Right ventricle myocardium superior (tissue), 1 donor: ENCODE results near the gene GKN2. TPM values are rescaled to one million over a fixed set of nuclear protein-coding genes. Genes with fewer than 3 reads are reported as not detected.
"Not testable (repeated sequence)": the region's sequence is repeated elsewhere in the genome, so short reads cannot be mapped to it uniquely, and the experiment has no call there.

ENCODE experiments used
- ATAC-seq: fragments of 200-7000 bp; cut with Tn5 transposase; one replicate; pipeline ENCODE4 v1.9.1; 2020; ENCODE audit warnings: mild to moderate bottlenecking; ENCODE audit not compliant: poor library complexity
- DNase-seq: peaks from one replicate; pipeline ENCODE4 v3.0.0-alpha.2; 2020
- intact Hi-C: fragments of 100-400 bp; cut with DNase I; formaldehyde crosslinking; loops from one replicate; pipeline ENCODE4 v1.11.2; 2022
- total RNA-seq: library from RNA; stranded (reverse); fragmentation: NEBNext Ultra II Directional; extraction: Animal tissue kit (Norgen Biotek cat#: 25700); gene quantifications from one replicate; pipeline ENCODE4 v1.2.1, GENCODE V29; 2021
- donor health status: DM: no; HTN: yes; CAD: no; lungs with severe emphysema.

Gene GKN2
- total RNA-seq, 1 donor from 2014 or later, result not detected

DNA sequence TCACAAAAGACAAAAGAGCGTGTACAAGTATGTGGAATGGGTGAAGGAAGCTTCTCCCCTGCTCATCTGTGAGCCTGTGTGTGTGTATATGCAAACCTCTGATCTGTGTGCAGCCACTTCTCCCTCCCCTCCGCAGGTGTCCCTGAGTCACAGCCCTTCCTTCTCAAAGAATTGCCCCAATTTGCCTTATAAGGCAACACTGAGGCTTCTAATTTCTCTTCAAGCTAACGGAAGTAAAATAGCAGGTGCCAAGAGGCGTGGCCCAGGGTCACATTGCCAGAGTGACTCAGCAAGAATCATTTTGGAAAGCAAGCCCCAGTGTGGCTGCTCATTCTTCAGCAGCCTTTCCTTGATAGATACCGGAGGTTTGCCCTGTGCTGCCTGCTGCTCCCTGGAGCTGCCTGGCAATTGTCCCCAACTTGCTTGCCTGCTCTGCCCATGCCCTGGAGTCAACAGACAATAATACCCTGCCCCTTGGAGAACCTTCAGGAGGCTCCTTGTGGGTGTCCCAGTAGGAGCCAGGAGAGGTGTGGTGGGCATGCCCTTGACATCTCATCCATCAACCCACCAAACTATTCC lies 44.2 kb downstream of the GKN2 start:
- peak; percentile 74 for ATAC-seq
- intact Hi-C loops, result no loop called here
- peak; percentile 78 for DNase-seq

DNA sequence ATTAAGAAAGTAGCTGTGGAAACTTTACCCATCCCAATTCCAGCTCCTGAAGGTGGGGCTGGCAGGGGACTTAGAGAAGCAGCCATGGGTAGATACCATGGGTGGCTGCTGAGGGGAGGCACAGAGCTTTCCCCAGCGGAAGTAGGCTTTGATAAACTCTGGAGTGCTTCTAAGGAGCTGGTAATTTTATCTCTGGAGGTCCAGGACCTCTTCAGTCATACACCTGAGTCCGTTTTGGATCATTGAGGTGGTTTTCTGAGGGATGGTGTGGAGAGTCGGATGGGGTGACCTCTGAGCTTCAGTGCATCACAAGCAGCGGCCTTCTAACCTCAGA lies 44.8 kb downstream of the GKN2 start:
- intact Hi-C loops, result no loop called here
- DNase-seq (no peak), ATAC-seq (no peak)

DNA sequence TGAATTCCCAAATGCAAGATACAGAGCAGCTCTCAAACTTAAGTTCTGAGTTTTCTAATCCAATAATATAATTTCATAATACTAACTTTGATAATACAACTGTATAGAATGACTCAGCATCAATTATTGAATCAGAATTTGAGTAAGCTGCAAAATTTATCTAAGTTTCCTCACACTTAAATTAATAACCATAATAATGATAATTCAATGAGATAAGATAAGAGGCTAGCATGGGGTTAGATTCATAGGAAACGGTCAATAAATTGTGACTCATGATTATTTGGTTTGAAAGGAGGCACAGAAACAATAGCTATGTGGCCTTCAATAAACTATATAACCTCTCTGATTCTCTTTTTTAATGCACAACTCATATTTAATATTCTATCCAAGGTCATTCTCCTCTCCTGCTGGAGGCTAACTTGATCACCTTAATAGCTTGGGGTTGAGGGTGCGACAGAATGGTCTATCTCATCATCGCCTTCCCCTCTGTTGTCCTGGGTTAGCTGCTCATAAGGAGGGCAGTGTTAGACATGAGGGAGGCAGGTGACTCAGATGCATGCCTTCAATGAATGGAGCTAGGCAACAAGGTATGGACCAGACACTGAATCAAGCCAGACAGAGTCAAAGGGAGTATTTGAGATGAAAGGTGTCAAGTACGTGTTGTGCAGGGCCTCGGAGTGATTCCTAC lies 45.3 kb downstream of the GKN2 start:
- ATAC-seq, result no peak
- intact Hi-C loops, result no loop called here
- no peak for DNase-seq

DNA sequence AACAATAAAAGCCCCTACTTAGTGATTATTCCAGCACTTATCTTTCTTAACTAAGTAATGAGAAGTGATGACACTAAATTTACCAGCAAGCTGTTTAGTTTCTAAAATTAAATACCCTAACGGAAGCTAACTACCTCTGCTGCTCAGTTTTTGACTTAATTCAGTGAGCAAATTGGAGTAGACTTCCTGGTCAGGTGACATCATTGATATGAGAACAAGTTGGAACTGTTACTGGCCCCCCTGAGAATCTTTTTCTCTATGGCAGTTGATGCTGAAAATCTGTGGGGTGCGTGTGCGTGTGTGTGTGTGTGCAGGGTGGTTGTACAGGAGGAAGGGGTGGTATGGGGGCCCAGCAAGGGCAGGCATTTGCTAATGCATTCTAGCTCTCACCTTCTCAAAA lies 46.0 kb downstream of the GKN2 start:
- intact Hi-C loops, result no loop called here
- DNase-seq (no peak), ATAC-seq (no peak)

DNA sequence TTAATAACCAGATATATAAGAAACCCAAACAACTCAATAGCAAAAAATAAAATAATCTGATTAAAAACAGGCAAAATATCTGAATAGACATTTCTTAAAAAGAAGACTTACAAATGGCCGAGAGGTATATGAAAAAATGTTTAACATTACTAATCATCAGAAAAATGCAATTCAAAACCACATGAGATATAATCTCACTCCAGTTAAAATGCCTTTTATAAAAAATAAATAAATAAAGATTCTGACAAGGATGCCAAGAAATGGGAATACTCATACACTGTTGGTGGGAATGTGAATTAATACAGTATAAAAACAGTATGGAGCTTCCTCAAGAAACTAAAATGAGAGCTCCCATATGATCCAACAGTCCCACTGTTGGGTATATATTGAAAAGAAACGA lies 47.6 kb downstream of the GKN2 start:
- DNase-seq (no peak), ATAC-seq (no peak)
- intact Hi-C loops, result no loop called here

DNA sequence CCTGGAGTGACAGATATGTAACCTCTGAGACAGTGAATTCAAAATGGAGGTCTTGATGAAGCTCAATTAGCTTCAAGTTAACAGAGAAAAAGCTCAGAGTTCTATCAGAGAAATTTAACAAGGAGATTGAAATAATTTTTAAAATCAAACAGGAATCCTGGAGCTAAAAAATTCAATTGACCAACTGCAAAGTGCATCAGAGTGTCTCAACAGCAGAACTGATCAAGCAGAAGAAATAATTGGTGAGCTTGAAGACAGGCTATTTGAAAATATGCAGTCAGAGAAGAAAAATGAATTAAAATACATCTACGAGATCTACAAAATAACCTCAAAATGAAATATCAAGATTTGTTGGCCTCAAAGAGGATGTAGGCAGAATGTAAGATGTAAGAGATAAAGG lies 51.1 kb downstream of the GKN2 start:
- DNase-seq (no peak), ATAC-seq (no peak)
- intact Hi-C loops, result no loop called here

DNA sequence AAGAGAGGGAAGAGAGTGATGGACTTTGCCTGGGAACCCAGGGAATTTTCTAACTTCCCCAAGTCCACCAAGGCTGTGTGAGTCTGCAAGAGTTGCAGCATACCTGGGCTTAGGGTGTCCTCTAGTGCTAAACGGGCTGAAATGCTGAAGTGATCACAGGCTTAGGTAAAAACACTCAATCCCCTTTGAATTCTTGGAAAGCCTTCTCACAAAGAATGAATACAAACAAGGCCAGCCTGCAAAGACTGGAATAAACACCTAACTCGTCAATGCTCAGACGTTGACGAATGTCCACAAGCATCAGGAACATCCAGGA lies 51.5 kb downstream of the GKN2 start:
- ATAC-seq (no peak), DNase-seq (no peak)
- intact Hi-C loops, result no loop called here

DNA sequence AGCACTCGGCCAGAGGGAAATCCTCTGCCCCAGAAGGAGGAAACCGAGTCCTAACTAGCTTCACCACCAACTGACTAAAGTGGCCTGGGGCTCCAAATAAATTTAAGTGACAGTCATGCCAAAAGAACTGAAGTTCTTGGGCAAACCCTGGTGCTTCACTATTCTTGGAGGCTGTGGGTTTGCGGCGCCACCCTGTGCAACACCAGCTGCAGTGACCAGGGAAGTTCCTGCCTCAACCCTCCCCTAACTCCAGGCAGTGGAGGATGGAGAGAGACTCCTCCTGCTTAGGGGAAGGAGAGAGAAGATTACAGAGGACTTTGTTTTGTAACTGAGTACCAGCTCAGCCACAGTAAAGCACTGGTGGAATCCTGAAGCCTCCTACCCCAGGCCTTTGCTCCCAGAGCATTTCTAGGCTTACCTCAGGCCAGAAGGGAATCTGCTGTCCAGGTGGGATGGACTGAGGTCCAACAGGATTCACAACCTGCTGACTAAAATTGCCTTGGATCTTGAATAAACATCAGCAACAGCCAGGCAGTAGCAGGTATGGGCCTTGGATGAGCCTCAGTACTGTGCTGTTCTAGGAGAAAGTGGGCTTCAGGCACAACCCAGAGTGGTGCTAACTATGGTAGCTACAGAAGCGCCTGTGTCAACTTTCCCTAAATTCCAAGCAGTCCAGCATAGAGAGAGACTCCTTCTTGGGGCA lies 52.0 kb downstream of the GKN2 start:
- DNase-seq, result no peak
- ATAC-seq, result no peak
- intact Hi-C loops, result no loop called here

DNA sequence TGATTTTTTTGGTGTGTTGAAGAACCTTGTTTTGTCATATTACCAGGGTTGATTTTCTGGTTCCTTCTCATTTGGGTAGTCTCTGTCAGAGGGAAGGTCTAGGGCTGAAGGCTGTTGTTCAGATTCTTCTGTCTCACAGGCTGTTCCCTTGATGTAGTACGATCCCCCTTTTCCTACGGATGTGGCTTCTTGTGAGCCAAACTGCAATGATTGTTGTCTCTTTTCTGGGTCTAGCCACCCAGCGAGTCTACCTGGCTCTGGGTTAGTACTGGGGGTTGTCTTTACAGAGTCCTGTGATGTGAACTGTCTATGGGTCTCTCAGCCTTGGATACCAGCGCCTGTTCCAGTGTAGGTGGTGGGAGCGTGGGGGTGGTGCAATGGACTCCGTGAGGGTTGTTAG lies 56.7 kb downstream of the GKN2 start:
- DNase-seq, ATAC-seq, intact Hi-C loops: not testable (repeated sequence)

Other genes starting within 250 kb of the GKN2 start
- 7.3 TPM for gene ARHGAP25, start 218.1 kb downstream of the GKN2 start, total RNA-seq
- gene BMP10, start 81.5 kb downstream of the GKN2 start, total RNA-seq, result not detected
- not detected for gene GKN1, start 21.7 kb upstream of the GKN2 start, total RNA-seq
- gene ANTXR1, start 60.3 kb upstream of the GKN2 start, total RNA-seq, result 31.2 TPM